Breast epithelium (tissue), 3 donors: ENCODE results near the gene CRYBG3.

Experiments used
- POLR2AphosphoS5 ChIP-seq, 3 donors: sonication (generic); formaldehyde crosslinking; IDR thresholded peaks; one replicate each; pipeline ENCODE4 v1.6.1; 2017; ENCODE audit warnings: antibody characterized with exemption in 3 of 3
- TF ChIP-seq, protein P1 (sequence below), 3 donors: fragments of 450-650 bp; IDR thresholded peaks; one replicate each; pipeline ENCODE4 v1.5.1; 2016 to 2017; ENCODE audit warnings: antibody characterized with exemption in 3 of 3, mild to moderate bottlenecking in 3 of 3, moderate library complexity in 3 of 3

DNA sequence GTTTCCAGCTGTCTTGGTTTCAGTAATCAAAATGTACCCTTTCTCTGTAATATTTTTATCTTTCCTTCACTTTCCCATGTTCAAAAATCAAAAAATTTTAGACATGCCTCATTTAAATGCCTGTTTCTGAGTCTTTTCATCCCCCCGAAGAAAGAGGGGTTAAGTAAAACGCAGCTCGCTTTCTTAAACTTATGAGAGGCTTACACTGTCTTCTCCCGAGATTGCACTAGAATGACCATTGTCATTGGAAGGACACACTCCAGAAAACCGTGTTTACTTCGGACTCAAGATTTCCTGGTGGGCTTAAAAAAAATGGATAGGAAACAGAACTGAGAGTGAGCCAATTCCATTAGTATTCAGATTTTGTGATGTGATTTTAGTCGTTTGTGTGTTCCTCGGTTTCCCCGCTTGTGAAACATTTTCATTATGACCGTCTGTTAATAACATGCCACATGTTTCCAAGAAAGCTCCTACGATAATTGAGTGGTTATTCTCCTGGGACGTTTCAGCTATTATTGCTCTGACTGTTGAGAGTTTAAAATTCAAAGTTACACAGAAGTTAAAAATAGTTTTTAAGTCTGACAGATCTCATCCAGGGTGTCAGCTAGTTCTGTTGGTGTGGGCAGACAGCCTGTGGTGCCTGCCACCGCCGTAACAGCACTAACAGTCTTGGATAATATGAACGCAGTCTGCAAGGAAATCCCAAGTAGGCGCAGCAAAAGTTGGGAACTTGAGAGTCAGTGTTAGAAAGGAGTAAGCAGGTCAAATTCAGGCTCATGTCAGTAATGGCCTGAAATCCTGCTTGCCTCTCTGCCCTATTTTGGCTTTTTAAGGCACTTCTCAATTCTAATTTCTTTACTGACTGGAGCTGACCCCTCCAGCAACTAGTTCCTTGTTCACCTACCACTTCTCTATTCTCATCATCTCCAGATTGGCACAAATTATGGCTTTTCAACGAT is 1.5 kb downstream of the CRYBG3 start:
- TF ChIP-seq, protein P1, sequence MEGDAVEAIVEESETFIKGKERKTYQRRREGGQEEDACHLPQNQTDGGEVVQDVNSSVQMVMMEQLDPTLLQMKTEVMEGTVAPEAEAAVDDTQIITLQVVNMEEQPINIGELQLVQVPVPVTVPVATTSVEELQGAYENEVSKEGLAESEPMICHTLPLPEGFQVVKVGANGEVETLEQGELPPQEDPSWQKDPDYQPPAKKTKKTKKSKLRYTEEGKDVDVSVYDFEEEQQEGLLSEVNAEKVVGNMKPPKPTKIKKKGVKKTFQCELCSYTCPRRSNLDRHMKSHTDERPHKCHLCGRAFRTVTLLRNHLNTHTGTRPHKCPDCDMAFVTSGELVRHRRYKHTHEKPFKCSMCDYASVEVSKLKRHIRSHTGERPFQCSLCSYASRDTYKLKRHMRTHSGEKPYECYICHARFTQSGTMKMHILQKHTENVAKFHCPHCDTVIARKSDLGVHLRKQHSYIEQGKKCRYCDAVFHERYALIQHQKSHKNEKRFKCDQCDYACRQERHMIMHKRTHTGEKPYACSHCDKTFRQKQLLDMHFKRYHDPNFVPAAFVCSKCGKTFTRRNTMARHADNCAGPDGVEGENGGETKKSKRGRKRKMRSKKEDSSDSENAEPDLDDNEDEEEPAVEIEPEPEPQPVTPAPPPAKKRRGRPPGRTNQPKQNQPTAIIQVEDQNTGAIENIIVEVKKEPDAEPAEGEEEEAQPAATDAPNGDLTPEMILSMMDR (IDR thresholded peaks at IDR 0.05) = no peak
- no peak for TF ChIP-seq POLR2AphosphoS5 (IDR thresholded peaks at IDR 0.05)
